ENCODE results near the gene KCNB1. TPM values are rescaled to one million over a fixed set of nuclear protein-coding genes. Genes with fewer than 3 reads are reported as not detected.

KCNB1 gene
- total and polyA plus RNA-seq, 2 of the 4 experiments (the other 2 are of a cell fraction) = 0.05 TPM; not detected in 1

DNA sequence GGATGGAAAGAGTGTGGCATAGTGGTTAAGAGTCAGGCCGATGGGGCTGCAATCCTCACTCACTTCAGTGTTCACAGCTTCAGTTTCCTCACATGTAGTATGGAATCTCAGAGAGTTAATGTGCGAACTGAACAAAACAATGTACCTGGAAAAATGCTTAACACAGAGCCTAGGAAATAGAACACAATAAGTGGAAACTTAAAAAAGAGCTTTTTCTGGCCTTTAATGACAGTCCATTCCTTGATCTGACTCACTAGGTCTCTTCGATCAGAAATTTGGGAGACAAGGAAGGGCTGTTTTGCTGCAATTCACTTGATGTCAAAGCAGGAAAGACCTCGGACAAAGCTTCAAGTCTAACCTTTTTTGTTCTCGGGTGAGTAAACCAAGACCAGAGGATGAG lies 56.1 kb downstream of the KCNB1 start:
- Histone ChIP-seq H3K4ac (ENCODE audit: low read depth, low read length) (no peak overlapping the region), H3K4me3 (ENCODE audit: insufficient read depth, low read depth, low read length) (no peak overlapping the region), H3K9me3 (ENCODE audit: control insufficient read depth, insufficient read depth, low read length) (no peaks in the 10 kb centered on the region), H2BK20ac (ENCODE audit: low read depth, low read length) (no peak overlapping the region), H3K9me1 (ENCODE audit: insufficient read depth, low read length) (no peaks in the 10 kb centered on the region), H3K27ac (ENCODE audit: insufficient read depth, low read length) (no peak overlapping the region), H4K5ac (ENCODE audit: low read depth, low read length) (no peak overlapping the region), H2BK120ac (ENCODE audit: low read depth, low read length) (no peak overlapping the region), H2AK5ac (ENCODE audit: low read depth, low read length) (no peak overlapping the region), H3K14ac (replicated peaks; ENCODE audit: low read depth, low read length) (no peak overlapping the region), H3K36me3 (ENCODE audit: control insufficient read depth, insufficient read depth, low read length) (no peaks in the 10 kb centered on the region), H3K9ac (ENCODE audit: low read depth, low read length) (no peak overlapping the region), H3K27me3 (ENCODE audit: control insufficient read depth, insufficient read depth, low read length) (peaks cover 42% of the 10 kb centered on the region), H3K4me2 (ENCODE audit: low read depth, low read length) (no peak overlapping the region), H3K23ac (ENCODE audit: low read depth, low read length) (no peak overlapping the region), H4K20me1 (ENCODE audit: insufficient read depth, low read length) (no peaks in the 10 kb centered on the region), H4K8ac (ENCODE audit: low read depth in 2 of 2, low read length in 2 of 2) (no peak overlapping the region), H2AK9ac (replicated peaks; ENCODE audit: low read depth, low read length, poor library complexity) (no peak overlapping the region), H3K4me1 (ENCODE audit: control insufficient read depth, insufficient read depth, low read length) (no peaks in the 10 kb centered on the region), H3K18ac (ENCODE audit: low read depth, low read length) (no peak overlapping the region), H2BK5ac (ENCODE audit: low read depth, low read length, poor library complexity, severe bottlenecking) (no peak overlapping the region), H3K56ac (ENCODE audit: extremely low read depth, insufficient read depth, low read length) (no peak overlapping the region), H4K91ac (ENCODE audit: insufficient read depth, low read depth, low read length) (no peak overlapping the region), H2BK15ac (ENCODE audit: low read depth, low read length) (no peak overlapping the region), H2AFZ (replicated peaks; ENCODE audit: low read length, poor library complexity) (no peak overlapping the region), H3K79me1 (ENCODE audit: low read depth in 1 of 2, low read length in 2 of 2) (no peaks in the 10 kb centered on the region)
- WGBS, 2 experiments (ENCODE audit: extremely low coverage in 2 of 2, insufficient read length in 1 of 2) = no CpG with 5 or more reads among the region's 5 CpGs
- dilution Hi-C loops (cut with HindIII; ENCODE audit: low sequenced_read_pairs, unreplicated experiment) (no loop called here), in situ Hi-C loops (cut with MboI; ENCODE audit: low sequenced_read_pairs) (no loop called here), intact Hi-C loops (cut with micrococcal nuclease) (no loop called here)
- no peak for DNase-seq
- BruUV-seq (replicated peaks) = no TSS peak
- ChIA-PET POLR2A (ENCODE audit: unreplicated experiment) (no interaction called here), CTCF (no interaction called here)
- no peak for ATAC-seq (ENCODE audit: low read depth)
- TF ChIP-seq RCOR1 (IDR thresholded peaks at IDR 0.05; ENCODE audit: insufficient replicate concordance, low read length) (no peak), RFX5 (IDR thresholded peaks at IDR 0.05; ENCODE audit: low read depth, low read length) (no peak), SMC3 (IDR thresholded peaks at IDR 0.05; ENCODE audit: low read depth, low read length) (no peak), RAD21 (IDR thresholded peaks at IDR 0.05; ENCODE audit: low read length) (no peak), CEBPB (IDR thresholded peaks at IDR 0.05; ENCODE audit: low read depth, low read length) (no peak), MXI1 (IDR thresholded peaks at IDR 0.05; ENCODE audit: borderline replicate concordance, low read depth, low read length) (no peak), POLR2A (IDR thresholded peaks at IDR 0.05; ENCODE audit: low read depth, low read length) (no peak), MAFK (IDR thresholded peaks at IDR 0.05; ENCODE audit: low read depth, low read length) (no peak), NFE2L2 (IDR thresholded peaks at IDR 0.05; ENCODE audit: low read depth, low read length) (no peak), FOS (IDR thresholded peaks at IDR 0.05; ENCODE audit: low read depth, low read length) (no peak), CHD1 (IDR thresholded peaks at IDR 0.05; ENCODE audit: low read depth, low read length) (no peak)
- TF ChIP-seq, protein P1, sequence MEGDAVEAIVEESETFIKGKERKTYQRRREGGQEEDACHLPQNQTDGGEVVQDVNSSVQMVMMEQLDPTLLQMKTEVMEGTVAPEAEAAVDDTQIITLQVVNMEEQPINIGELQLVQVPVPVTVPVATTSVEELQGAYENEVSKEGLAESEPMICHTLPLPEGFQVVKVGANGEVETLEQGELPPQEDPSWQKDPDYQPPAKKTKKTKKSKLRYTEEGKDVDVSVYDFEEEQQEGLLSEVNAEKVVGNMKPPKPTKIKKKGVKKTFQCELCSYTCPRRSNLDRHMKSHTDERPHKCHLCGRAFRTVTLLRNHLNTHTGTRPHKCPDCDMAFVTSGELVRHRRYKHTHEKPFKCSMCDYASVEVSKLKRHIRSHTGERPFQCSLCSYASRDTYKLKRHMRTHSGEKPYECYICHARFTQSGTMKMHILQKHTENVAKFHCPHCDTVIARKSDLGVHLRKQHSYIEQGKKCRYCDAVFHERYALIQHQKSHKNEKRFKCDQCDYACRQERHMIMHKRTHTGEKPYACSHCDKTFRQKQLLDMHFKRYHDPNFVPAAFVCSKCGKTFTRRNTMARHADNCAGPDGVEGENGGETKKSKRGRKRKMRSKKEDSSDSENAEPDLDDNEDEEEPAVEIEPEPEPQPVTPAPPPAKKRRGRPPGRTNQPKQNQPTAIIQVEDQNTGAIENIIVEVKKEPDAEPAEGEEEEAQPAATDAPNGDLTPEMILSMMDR (conservative IDR thresholded peaks at IDR 0.05; ENCODE audit: low read depth, low read length) = no peak
- TF ChIP-seq, protein P2, sequence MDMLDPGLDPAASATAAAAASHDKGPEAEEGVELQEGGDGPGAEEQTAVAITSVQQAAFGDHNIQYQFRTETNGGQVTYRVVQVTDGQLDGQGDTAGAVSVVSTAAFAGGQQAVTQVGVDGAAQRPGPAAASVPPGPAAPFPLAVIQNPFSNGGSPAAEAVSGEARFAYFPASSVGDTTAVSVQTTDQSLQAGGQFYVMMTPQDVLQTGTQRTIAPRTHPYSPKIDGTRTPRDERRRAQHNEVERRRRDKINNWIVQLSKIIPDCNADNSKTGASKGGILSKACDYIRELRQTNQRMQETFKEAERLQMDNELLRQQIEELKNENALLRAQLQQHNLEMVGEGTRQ (IDR thresholded peaks at IDR 0.05; ENCODE audit: low read depth, low read length) = no peak
- TF ChIP-seq, protein P3, sequence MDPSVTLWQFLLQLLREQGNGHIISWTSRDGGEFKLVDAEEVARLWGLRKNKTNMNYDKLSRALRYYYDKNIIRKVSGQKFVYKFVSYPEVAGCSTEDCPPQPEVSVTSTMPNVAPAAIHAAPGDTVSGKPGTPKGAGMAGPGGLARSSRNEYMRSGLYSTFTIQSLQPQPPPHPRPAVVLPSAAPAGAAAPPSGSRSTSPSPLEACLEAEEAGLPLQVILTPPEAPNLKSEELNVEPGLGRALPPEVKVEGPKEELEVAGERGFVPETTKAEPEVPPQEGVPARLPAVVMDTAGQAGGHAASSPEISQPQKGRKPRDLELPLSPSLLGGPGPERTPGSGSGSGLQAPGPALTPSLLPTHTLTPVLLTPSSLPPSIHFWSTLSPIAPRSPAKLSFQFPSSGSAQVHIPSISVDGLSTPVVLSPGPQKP (IDR thresholded peaks at IDR 0.05; ENCODE audit: borderline replicate concordance, low read depth, low read length) = no peak

All from IMR-90 (cell line).